DND-41 (cell line): ENCODE results near the gene TP53AIP1.

Source experiments
- CTCF ChIP-seq: IDR thresholded peaks from 2 replicates; pipeline ENCODE4 v1.5.1; 2012; ENCODE audit warnings: borderline replicate concordance, low read length, moderate library complexity, mild to moderate bottlenecking; ENCODE audit not compliant: poor library complexity, severe bottlenecking; ENCODE audit errors: extremely low read depth
- EZH2 ChIP-seq: IDR thresholded peaks from 3 replicates; pipeline ENCODE4 v1.6.1; 2012; ENCODE audit warnings: borderline replicate concordance, low read depth, mild to moderate bottlenecking, moderate library complexity, low read length, inconsistent platforms; ENCODE audit not compliant: severe bottlenecking

DNA sequence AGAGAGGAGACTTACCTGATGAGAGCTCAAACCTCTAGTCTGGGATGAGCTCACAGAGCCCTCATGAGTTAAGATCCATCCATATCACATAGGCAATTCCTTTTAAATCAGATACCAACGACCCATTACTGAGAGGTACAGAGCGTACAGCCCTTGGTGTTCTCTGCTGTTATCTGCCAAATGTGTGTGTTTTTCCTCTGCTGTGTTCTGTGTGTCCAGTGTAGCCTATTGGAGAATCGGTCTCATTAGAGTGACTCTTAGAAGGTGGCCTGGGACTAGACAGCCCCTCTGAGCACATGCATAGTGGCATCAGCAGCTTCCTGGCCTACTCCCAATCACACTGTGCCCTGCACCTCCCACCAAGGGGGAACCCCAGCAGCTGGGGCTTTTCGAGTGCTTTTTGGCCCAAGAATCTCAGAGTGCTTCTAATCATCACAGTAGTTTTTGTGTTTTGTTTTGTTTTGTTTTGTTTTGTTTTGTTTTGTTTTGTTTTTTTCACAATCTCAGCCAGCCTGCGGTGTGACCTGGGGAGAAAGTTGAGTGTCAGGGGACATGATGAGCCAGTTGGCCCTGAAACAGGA lies 25.4 kb downstream of the TP53AIP1 start:
- TF ChIP-seq CTCF (no peak), EZH2 (no peak)
